SK-N-SH (cell line): ENCODE data around the gene M6PR. TPM values are rescaled to one million over a fixed set of nuclear protein-coding genes. Genes with fewer than 3 reads are reported as not detected.

Experiments
- CTCF ChIA-PET: fragments of 300-600, 350-600 bp; formaldehyde crosslinking; extraction: SDS; loops from one replicate; lab custom pipeline; 2021; lab: Yijun Ruan, JAX
- POLR2A ChIA-PET: fragments of 350-600 bp; sonication (Branson Sonifier 250); formaldehyde crosslinking; extraction: SDS; loops from one replicate; lab custom pipeline; 2020; ENCODE audit warnings: antibody characterized with exemption, inconsistent platforms; lab: Yijun Ruan, JAX
- DNase-seq: peaks from one replicate; pipeline ENCODE4 v3.0.0; 2012
- H2AFZ ChIP-seq: fragments of 200-600 bp; sonication (generic); 2 replicates; pipeline ENCODE4 v1.8.1; 2016; ENCODE audit warnings: antibody characterized with exemption, mild to moderate bottlenecking, low read depth
- H3F3A ChIP-seq: fragments of 200-600 bp; sonication (generic); replicated peaks from 2 replicates; pipeline ENCODE3; 2016; ENCODE audit warnings: antibody characterized with exemption, mild to moderate bottlenecking; ENCODE audit not compliant: insufficient read depth
- H3K27ac ChIP-seq, 2 experiments: fragments of 200-500 bp in 1 of 2; fragments of 200-600 bp in 1 of 2; sonication (Bioruptor generic) in 1 of 2; sonication (generic), shearing (Covaris generic) in 1 of 2; 2 replicates each; pipeline versions ENCODE4 v1.5.1 to v1.6.1; 2014 to 2016; ENCODE audit warnings: low read depth in 2 of 2, inconsistent platforms in 1 of 2, low read length in 1 of 2, mild to moderate bottlenecking in 1 of 2, mixed read lengths in 1 of 2
- H3K27me3 ChIP-seq: fragments of 200-600 bp; sonication (generic), shearing (Covaris generic); 2 replicates; pipeline ENCODE4 v1.6.1; 2016; ENCODE audit warnings: mixed run types; ENCODE audit not compliant: insufficient read depth
- H3K36me3 ChIP-seq, 2 experiments: fragments of 200-500 bp in 1 of 2; fragments of 200-600 bp in 1 of 2; sonication (Bioruptor generic) in 1 of 2; sonication (generic) in 1 of 2; replicated peaks in 1 of 2; 2 replicates each; pipeline versions ENCODE3 to v1.5.1; 2014 to 2016; ENCODE audit warnings: low read length in 1 of 2, mild to moderate bottlenecking in 1 of 2; ENCODE audit not compliant: insufficient read depth in 2 of 2, control insufficient read depth in 1 of 2
- H3K4me1 ChIP-seq, 2 experiments: fragments of 200-500 bp in 1 of 2; fragments of 200-600 bp in 1 of 2; sonication (Bioruptor generic) in 1 of 2; sonication (generic), shearing (Covaris generic) in 1 of 2; 2 replicates each; pipeline versions ENCODE4 v1.5.1 to v1.6.1; 2014 to 2016; ENCODE audit warnings: low read depth in 1 of 2, low read length in 1 of 2, mixed run types in 1 of 2; ENCODE audit not compliant: insufficient read depth in 2 of 2, control insufficient read depth in 1 of 2
- H3K4me2 ChIP-seq: fragments of 200-600 bp; sonication (generic), shearing (Covaris generic); 2 replicates; pipeline ENCODE4 v1.6.1; 2017; ENCODE audit warnings: mixed run types
- H3K4me3 ChIP-seq, 2 experiments: fragments of 200-500 bp in 1 of 2; fragments of 200-600 bp in 1 of 2; sonication (Bioruptor generic) in 1 of 2; sonication (generic), shearing (Covaris generic) in 1 of 2; 2 replicates each; pipeline versions ENCODE4 v1.5.1 to v1.8.1; 2014 to 2016; ENCODE audit warnings: low read depth in 2 of 2, inconsistent platforms in 1 of 2, low read length in 1 of 2, mild to moderate bottlenecking in 1 of 2, mixed read lengths in 1 of 2, moderate library complexity in 1 of 2
- H3K79me2 ChIP-seq: fragments of 200-600 bp; sonication (generic); 2 replicates; pipeline ENCODE4 v1.8.1; 2017; ENCODE audit warnings: mild to moderate bottlenecking; ENCODE audit not compliant: insufficient read depth
- H3K9ac ChIP-seq: fragments of 200-600 bp; sonication (generic); 2 replicates; pipeline ENCODE4 v1.6.1; 2017; ENCODE audit warnings: mixed run types
- H3K9me2 ChIP-seq: fragments of 200-600 bp; sonication (generic); 2 replicates; pipeline ENCODE4 v1.6.1; 2017; ENCODE audit warnings: mixed run types
- H3K9me3 ChIP-seq: fragments of 200-600 bp; sonication (generic); 2 replicates; pipeline ENCODE4 v1.6.1; 2017; ENCODE audit warnings: mixed run types, mild to moderate bottlenecking, moderate library complexity
- H4K20me1 ChIP-seq: fragments of 200-600 bp; sonication (generic); 2 replicates; pipeline ENCODE4 v1.6.1; 2017; ENCODE audit warnings: mild to moderate bottlenecking, mixed run types; ENCODE audit not compliant: insufficient read depth
- FOXM1 ChIP-seq: IDR thresholded peaks from 2 replicates; pipeline ENCODE4 v1.4.0; 2012; ENCODE audit warnings: low read depth, mild to moderate bottlenecking
- MAX ChIP-seq: IDR thresholded peaks from 2 replicates; pipeline ENCODE4 v1.4.0; 2012; ENCODE audit warnings: low read depth
- MXI1 ChIP-seq: IDR thresholded peaks from 2 replicates; pipeline ENCODE4 v1.6.1; 2012; ENCODE audit warnings: mild to moderate bottlenecking, low read depth, low read length, improper control_type of control experiment
- NRF1 ChIP-seq: IDR thresholded peaks from 2 replicates; pipeline ENCODE4 v1.6.1; 2012; ENCODE audit warnings: low read depth, mild to moderate bottlenecking, low read length
- RAD21 ChIP-seq: IDR thresholded peaks from 2 replicates; pipeline ENCODE4 v1.6.1; 2012; ENCODE audit warnings: mild to moderate bottlenecking, low read length
- REST ChIP-seq: IDR thresholded peaks from 2 replicates; pipeline ENCODE4 v1.6.1; 2012; ENCODE audit warnings: mild to moderate bottlenecking, low read depth, low read length, moderate library complexity
- RFX5 ChIP-seq: IDR thresholded peaks from 2 replicates; pipeline ENCODE4 v1.6.1; 2012; ENCODE audit warnings: mild to moderate bottlenecking, improper control_type of control experiment, low read length
- SIN3A ChIP-seq: IDR thresholded peaks from 2 replicates; pipeline ENCODE4 v1.6.1; 2012; ENCODE audit warnings: low read depth, mild to moderate bottlenecking, low read length, moderate library complexity, borderline replicate concordance
- TAF1 ChIP-seq: IDR thresholded peaks from 2 replicates; pipeline ENCODE4 v1.6.1; 2012; ENCODE audit warnings: low read depth, mild to moderate bottlenecking, low read length, moderate library complexity, borderline replicate concordance
- TEAD4 ChIP-seq: IDR thresholded peaks from 2 replicates; pipeline ENCODE4 v1.4.0; 2012; ENCODE audit warnings: mild to moderate bottlenecking, borderline replicate concordance; ENCODE audit not compliant: insufficient read depth
- ZBTB33 ChIP-seq: IDR thresholded peaks from 2 replicates; pipeline ENCODE4 v1.4.0; 2012; ENCODE audit warnings: low read depth, borderline replicate concordance
- WGBS: methylation state at CpG from one replicate; pipeline ENCODE4 v1.1.6; 2017; ENCODE audit warnings: low lambda C conversion rate; 5-methylcytosine and 5-hydroxymethylcytosine counted together
- polyA plus RNA-seq, 3 experiments: library from polyadenylated mRNA; depleted of rRNA; stranded (reverse); fragments of >200 nt; gene quantifications; 2 replicates each; pipeline ENCODE4 v1.2.3, GENCODE V29; 2012

Gene M6PR
- polyA plus RNA-seq, 1 of the 3 experiments (the other 2 are of a cell fraction): 132 TPM

GRCh38 chr12:8913702-8914032 is 35.8 kb downstream of the M6PR start:
- H3K9ac ChIP-seq: peak overlapping the region; percentile 88
- WGBS: 25% methylated on average over 6 of the region's 6 CpGs
- peak overlapping the region; percentile 74 to 88 for H3K4me3 ChIP-seq
- no peaks in the 10 kb centered on the region for H3K27me3 ChIP-seq
- ChIA-PET CTCF (interaction anchor here (0.6 to 3.8 kb wide), 7 partner anchors 9 to 136 kb away, joined by 3 to 26 read pairs (median 5); partner anchors contain the start of gene M6PR), POLR2A (interaction anchor here (2.3 kb wide), 1 partner anchor 36 kb away, joined by 19 read pairs; the partner anchor contains the start of gene M6PR)
- H2AFZ ChIP-seq: peak overlapping the region; percentile 99
- H3K4me2 ChIP-seq: peak overlapping the region; percentile 86
- TF ChIP-seq SIN3A: no peak
- peak; percentile 35; the same call in 1 of the 2 replicates for TF ChIP-seq MAX
- H3K79me2 ChIP-seq: peaks cover 28% of the 10 kb centered on the region
- H3K36me3 ChIP-seq: peaks cover 4 to 9% of the 10 kb centered on the region in 2 experiments
- H4K20me1 ChIP-seq: no peaks in the 10 kb centered on the region
- no peak for DNase-seq
- H3F3A ChIP-seq: peaks cover 11% of the 10 kb centered on the region
- peak overlapping the region; percentile 95 to 97 for H3K27ac ChIP-seq
- H3K9me3 ChIP-seq: no peaks in the 10 kb centered on the region
- H3K9me2 ChIP-seq: no peaks in the 10 kb centered on the region
- H3K4me1 ChIP-seq: peaks cover 15 to 16% of the 10 kb centered on the region in 2 experiments; a peak in 3 of 4 replicates

- peaks cover 0 to 3% of the 10 kb centered on the region in 2 experiments for H3K36me3 ChIP-seq
- peak overlapping the region; percentile 15 to 74; a peak in 2 of 4 replicates for H3K4me3 ChIP-seq
- ChIA-PET POLR2A (no interaction called here), CTCF (interaction anchor here (0.7 to 3.8 kb wide), 5 partner anchors 17 to 256 kb away, joined by 3 to 26 read pairs (median 4); no protein-coding TSS in a partner anchor)
- DNase-seq: peak; percentile 41
- WGBS: 63% methylated on average over 9 of the region's 9 CpGs
- H4K20me1 ChIP-seq: no peaks in the 10 kb centered on the region
- H3K4me1 ChIP-seq: peaks cover 15 to 16% of the 10 kb centered on the region in 2 experiments; a peak in 3 of 4 replicates
- TF ChIP-seq REST (no peak), MXI1 (no peak), SIN3A (no peak), TEAD4 (no peak), MAX (no peak), NRF1 (no peak), FOXM1 (no peak), TAF1 (no peak), RFX5 (no peak), ZBTB33 (no peak), RAD21 (no peak)
- H3K9me3 ChIP-seq: no peaks in the 10 kb centered on the region
- H3K79me2 ChIP-seq: peaks cover 28% of the 10 kb centered on the region
- peak overlapping the region; percentile 95 to 97 for H3K27ac ChIP-seq
- peaks cover 11% of the 10 kb centered on the region for H3F3A ChIP-seq
- no peak overlapping the region for H3K9ac ChIP-seq
- H2AFZ ChIP-seq: peak overlapping the region; percentile 99
- peak overlapping the region; percentile 86 for H3K4me2 ChIP-seq
- H3K9me2 ChIP-seq: no peaks in the 10 kb centered on the region
- H3K27me3 ChIP-seq: no peaks in the 10 kb centered on the region
These were observed 36.5 kb downstream of the M6PR start for GRCh38 chr12:8912914-8913313.
